Fibroblast of lung (primary cell): ENCODE data around the gene PTDSS2.

Experiments
- EZH2 ChIP-seq: IDR thresholded peaks from 2 replicates; pipeline ENCODE4 v1.5.1; 2012; ENCODE audit warnings: low read length, control low read depth, mild to moderate bottlenecking; ENCODE audit errors: missing control alignments
- TF ChIP-seq, protein P1 (sequence below), 2 donors: IDR thresholded peaks in 1 of 2; conservative IDR thresholded peaks in 1 of 2; 1 replicate in 1 of 2; 2 replicates in 1 of 2; pipeline ENCODE4 v1.5.1; 2011 to 2012; ENCODE audit warnings: low read length in 2 of 2, control low read depth in 1 of 2, inconsistent platforms in 1 of 2, low read depth in 1 of 2, mild to moderate bottlenecking in 1 of 2

DNA sequence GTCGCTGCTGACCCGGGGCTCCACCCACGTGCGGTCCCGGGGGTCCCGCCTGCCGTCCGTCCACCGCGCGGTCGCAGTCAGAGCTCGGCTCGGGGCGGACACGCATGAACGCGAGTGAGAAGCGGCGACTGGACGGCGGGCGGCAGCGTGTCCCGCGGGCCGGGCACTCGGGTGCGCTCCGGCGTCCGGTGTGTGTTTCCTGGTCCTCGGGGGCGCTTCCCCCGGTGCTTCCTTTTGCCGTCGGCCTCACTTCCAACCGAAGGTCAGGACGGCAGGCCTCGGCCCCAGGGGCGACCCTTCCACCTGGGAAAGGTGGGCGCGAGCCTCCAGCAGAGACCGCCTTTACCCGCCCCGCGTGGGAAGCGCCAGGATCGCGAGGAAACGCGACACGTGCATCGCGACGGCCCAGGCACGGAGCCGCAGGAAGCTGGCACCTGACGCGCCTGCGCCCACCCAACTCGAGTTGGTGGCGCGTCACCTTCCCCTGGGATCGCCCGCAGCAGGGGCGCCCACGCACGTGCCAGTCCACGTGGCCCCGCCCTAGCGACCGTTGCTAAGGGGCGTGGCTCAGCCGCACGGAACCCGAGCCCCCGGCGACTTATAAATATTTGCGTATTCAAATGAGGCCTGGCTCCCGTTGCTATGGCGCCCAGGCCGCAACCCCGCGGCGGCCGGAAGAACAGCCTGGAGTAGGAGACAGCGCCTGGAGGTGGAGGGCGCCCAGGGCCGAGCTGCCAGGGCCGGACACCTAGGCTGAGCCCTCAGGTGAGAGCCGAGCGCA, 87.0 kb downstream of the PTDSS2 start, which contains the start of gene LRRC56:
- TF ChIP-seq EZH2 = no peak
- TF ChIP-seq, protein P1, sequence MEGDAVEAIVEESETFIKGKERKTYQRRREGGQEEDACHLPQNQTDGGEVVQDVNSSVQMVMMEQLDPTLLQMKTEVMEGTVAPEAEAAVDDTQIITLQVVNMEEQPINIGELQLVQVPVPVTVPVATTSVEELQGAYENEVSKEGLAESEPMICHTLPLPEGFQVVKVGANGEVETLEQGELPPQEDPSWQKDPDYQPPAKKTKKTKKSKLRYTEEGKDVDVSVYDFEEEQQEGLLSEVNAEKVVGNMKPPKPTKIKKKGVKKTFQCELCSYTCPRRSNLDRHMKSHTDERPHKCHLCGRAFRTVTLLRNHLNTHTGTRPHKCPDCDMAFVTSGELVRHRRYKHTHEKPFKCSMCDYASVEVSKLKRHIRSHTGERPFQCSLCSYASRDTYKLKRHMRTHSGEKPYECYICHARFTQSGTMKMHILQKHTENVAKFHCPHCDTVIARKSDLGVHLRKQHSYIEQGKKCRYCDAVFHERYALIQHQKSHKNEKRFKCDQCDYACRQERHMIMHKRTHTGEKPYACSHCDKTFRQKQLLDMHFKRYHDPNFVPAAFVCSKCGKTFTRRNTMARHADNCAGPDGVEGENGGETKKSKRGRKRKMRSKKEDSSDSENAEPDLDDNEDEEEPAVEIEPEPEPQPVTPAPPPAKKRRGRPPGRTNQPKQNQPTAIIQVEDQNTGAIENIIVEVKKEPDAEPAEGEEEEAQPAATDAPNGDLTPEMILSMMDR (conservative IDR thresholded peaks at IDR 0.05 in 1 of 2, IDR thresholded peaks at IDR 0.05 in 1 of 2; ENCODE audit: low read depth in 1 of 2, low read length in 2 of 2) = no peak
